Smooth muscle cell of bladder (primary cell): Measurements from ENCODE around the gene OR13F1. TPM values are rescaled to one million over a fixed set of nuclear protein-coding genes. Genes with fewer than 3 reads are reported as not detected.

Experiments
- total RNA-seq: library from RNA; depleted of rRNA; stranded (reverse); fragments of >200 nt; gene quantifications from 2 replicates; pipeline ENCODE4 v1.2.3, GENCODE V29; 2014

OR13F1 gene, protein sequence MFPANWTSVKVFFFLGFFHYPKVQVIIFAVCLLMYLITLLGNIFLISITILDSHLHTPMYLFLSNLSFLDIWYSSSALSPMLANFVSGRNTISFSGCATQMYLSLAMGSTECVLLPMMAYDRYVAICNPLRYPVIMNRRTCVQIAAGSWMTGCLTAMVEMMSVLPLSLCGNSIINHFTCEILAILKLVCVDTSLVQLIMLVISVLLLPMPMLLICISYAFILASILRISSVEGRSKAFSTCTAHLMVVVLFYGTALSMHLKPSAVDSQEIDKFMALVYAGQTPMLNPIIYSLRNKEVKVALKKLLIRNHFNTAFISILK
- total RNA-seq: not detected in 2 replicates

DNA sequence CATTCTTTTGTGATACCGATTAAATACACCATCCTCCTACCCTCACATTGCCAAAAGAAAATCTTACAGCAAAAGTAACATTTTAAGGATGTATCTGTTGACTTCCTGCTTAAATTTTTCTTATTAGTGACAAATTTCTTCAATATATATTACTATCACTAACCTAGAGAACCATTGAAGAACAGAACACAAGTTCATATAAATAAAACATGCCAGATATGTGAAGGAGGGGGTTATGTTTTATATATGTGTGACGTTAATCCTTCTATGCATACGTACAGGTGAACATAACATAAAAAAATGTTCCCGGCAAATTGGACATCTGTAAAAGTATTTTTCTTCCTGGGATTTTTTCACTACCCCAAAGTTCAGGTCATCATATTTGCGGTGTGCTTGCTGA lies at the start of gene OR13F1:
TSS of gene OR13F1 (plus strand) at position 301 of the 400 bp plus-strand sequence. CDS start at position 301, 0 bp downstream.

DNA sequence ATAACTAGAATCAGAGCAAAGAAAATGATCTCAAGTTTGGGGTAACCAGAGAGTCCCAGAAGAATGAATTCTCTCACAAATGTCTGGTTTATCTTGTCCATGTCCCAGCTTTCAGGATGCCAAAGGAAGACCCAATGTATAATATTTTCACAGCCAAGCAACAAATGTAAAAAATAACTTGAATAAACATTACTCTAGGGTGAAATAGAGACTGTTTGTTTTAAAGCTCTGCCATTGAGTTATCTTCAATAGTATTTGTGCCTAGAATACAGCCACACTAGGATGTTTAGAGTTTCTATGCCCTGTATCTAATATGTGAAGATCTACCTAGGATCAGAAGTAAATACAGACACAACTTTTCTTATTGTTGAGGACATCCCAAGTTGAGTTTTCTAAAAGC lies 23.0 kb downstream of the OR13F1 start, which contains the start of gene OR13C4:
TSS of gene OR13C4 (minus strand) at position 101 of the 400 bp plus-strand sequence. CDS start at position 101, 0 bp downstream.

DNA sequence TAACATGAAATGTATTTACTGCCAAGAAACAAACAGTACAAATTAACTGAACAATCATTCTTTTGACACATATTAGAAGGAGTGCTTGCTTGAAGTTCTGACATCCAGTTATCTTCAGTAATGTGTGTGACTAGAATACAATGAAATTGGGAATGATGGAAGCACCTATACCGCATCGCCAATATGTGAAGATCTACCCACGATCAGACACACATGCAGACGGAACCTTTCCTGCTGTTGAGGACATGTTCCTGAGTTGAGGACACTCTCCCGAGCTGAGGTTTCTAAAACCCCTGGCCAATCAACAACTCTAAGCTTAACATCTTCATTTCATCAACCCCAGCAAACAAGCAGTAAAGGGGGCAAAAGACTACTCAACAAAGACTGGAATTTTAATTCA lies 32.7 kb downstream of the OR13F1 start, which contains the start of gene OR13C3:
TSS of gene OR13C3 (minus strand) at position 101 of the 400 bp plus-strand sequence. CDS start 133 bp downstream, outside the sequence.

Other genes with a start within 250 kb of the OR13F1 start
- gene OR13C4, start 22.9 kb downstream of the OR13F1 start, total RNA-seq: not detected in 2 replicates
- not detected in 2 replicates for gene OR13C3, start 32.6 kb downstream of the OR13F1 start, total RNA-seq
- gene OR13C8, start 64.9 kb downstream of the OR13F1 start, total RNA-seq: not detected in 2 replicates
- not detected in 2 replicates for gene OR13C5, start 95.2 kb downstream of the OR13F1 start, total RNA-seq
- not detected in 2 replicates for gene OR13C2, start 101.4 kb downstream of the OR13F1 start, total RNA-seq
- not detected in 2 replicates for gene OR13C9, start 113.9 kb downstream of the OR13F1 start, total RNA-seq
- gene OR13D1, start 190.3 kb downstream of the OR13F1 start, total RNA-seq: not detected in 2 replicates
- gene NIPSNAP3A, start 243.4 kb downstream of the OR13F1 start, total RNA-seq: 23.0 and 27.0 TPM in 2 replicates